ENCODE measurements around the gene CRY2.

- no peak for TF ChIP-seq CTCF (IDR thresholded peaks at IDR 0.05)
- no peak for TF ChIP-seq POLR2A (IDR thresholded peaks at IDR 0.05)
Observed at GRCh38 chr11:45817191-45817590, 30.1 kb upstream of the CRY2 start.

Data from esophagus squamous epithelium (tissue), 4 donors.